Fibroblast of skin of left biceps (primary cell): ENCODE data around the gene HDAC4.

Experiments used
- DNase-seq, 2 experiments: peaks; one replicate each; pipeline ENCODE4 v3.0.0-alpha.2; 2013; ENCODE audit warnings: low read depth in 2 of 2

The HDAC4 gene

DNA sequence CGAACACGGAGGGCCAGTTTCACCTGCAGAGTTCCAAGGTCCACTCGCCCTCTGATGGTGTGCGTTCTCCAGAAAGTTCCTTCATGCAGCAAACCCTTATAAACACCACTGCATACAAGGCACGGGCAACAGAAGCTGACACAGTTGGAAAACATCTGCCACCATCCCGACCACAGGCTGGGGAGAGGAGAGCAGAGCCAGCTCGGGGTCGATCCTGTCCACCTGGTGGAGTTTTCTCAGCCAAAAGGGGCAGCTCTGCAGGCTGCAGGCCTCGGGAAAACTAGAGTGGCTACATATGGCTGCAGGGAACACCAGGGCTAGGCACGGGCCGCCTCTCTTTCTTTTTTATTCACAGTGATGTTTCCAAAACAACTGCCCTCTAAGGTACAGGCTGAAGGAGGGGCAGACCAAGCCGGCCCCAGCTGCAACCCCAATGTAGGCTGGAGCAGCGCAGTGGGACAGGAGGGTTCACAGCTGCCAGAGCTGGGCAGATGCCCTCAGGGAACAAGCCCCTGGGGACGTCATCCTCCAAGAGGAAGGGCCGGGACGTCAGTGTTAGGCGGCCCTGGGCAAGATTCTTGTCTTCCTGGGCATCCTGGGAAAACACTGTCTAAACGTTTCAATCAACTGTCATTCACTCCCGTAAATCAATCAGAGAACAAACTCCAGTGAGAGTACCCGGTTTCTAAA is 278.3 kb downstream of the HDAC4 start:
- no peak for DNase-seq

GRCh38 chr2:239121600-239122012 is 279.2 kb downstream of the HDAC4 start:
- DNase-seq, result no peak

GRCh38 chr2:239120664-239121063 is 280.2 kb downstream of the HDAC4 start:
- no peak for DNase-seq

DNA sequence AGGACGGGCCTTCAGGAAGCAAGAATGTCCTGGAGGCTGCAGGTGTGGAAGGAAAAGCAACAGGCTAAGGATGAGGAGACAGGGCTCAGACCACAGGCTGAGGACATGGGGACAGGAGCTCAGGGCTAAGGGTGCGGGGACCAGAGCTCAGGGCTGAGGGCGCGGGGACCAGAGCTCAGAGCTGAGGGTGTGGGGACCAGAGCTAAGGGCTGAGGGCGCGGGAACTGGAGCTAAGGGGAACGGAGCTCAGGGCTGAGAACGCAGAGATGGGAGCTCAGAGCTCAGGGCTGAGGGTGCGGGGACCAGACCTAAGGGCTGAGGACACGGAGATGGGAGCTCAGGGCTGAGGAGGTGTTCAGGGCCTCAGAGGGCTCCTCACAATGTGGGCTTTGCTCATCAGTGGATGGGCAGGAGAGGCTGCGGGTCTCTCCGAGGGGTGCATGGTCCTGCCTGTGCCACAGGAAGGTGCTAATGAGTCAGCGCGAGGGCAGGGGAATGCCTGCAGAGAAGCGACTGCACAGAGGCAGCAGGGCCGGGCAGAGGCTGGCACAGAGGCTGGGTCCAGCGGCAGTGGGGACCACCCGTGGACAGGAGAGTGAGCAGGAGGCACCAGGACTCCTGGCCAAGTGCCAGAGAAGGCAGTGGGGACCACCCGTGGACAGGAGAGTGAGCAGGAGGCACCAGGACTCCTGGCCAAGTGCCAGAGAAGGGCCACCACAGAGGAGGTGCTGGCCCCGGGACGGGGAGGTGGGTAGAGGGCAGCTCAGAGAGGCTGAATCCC is 281.3 kb downstream of the HDAC4 start:
- DNase-seq, result no peak

GRCh38 chr2:239118675-239119211 is 282.1 kb downstream of the HDAC4 start:
- DNase-seq, result no peak

GRCh38 chr2:239118264-239118663 is 282.6 kb downstream of the HDAC4 start:
- DNase-seq, result no peak

- DNase-seq, result no peak
These were observed 283.0 kb downstream of the HDAC4 start for GRCh38 chr2:239117831-239118230.

DNA sequence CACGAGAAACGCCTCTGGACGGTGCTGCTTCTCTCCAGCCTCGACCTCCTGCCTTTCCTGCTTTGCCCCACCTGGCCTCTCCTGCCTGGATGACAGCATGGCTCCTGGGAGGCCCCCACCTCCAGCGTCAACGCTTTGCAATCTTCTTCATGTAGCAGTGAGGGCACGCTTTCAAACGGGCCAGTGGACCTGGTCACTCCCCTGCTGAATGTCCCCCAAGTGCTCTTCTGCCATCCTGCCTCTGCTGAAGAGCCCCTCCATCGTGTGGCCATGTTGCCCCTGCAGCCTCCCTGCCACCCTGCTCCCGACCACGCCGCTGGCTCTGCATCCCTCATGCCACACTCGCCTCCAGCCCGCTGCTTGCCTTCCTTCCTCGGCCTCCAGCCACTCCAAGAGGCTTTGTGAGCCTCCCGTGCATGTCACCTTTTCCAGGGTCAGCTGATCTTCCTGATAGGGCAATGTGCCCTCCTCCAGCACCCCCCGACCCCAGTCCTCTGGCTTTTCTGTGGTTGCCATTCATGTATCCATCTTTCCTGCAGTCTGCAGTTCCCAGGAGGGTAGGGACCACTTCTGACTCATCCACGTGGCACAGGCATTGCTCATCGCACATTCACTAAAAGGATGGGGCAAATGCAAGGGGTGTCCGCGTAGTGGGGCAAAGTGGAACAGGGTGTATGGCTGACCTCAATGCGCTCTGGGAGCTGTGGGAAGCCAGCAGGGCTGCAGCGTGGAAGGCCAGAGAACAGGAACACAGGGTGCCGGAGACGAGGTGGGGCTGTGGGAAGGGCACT is 284.2 kb downstream of the HDAC4 start:
- DNase-seq, result no peak

DNA sequence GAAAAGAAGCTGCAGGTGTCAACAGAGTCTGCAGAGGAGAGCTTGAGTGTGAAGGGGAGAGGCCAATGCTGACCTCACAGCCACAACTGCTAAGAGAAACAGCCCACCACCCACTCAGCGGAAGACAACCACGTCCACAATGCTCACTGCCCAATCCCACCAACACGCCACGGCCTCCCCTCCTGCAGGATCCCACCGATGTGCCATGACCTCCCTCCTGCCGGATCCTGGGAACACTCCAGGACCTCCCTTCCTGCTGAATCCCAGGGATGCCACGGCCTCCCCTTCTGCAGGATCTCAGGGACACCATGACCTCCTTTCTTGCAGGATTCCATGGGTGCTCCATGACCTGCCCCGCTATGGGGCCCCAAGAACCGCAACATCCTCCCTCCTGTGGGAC is 285.2 kb downstream of the HDAC4 start:
- DNase-seq, result no peak

GRCh38 chr2:239114616-239115265 is 286.1 kb downstream of the HDAC4 start:
- DNase-seq, result no peak

GRCh38 chr2:239114119-239114581 is 286.7 kb downstream of the HDAC4 start:
- no peak for DNase-seq

DNA sequence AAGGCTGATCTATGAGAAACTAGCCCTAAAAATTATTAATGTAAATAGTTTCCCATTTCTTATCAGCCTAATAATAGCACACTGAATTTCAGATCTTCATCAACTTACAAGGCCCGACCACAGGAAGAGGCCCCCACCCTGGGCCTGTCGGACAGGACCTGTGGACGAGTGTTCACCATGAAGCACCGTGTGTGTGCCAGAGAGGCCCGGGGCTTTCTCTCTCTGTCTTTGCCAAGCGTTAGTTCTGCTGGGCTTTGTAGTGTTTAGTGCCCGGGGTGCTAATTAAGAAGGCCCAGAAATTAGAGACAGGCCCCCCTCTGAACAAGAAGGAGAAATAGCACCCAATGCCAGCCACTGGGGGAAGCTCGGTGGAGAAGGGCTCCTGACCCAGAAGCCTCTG is 287.2 kb downstream of the HDAC4 start:
- DNase-seq, result no peak

GRCh38 chr2:239113171-239113570 is 287.6 kb downstream of the HDAC4 start:
- no peak for DNase-seq

GRCh38 chr2:239112127-239112774 is 288.6 kb downstream of the HDAC4 start:
- DNase-seq, result no peak

DNA sequence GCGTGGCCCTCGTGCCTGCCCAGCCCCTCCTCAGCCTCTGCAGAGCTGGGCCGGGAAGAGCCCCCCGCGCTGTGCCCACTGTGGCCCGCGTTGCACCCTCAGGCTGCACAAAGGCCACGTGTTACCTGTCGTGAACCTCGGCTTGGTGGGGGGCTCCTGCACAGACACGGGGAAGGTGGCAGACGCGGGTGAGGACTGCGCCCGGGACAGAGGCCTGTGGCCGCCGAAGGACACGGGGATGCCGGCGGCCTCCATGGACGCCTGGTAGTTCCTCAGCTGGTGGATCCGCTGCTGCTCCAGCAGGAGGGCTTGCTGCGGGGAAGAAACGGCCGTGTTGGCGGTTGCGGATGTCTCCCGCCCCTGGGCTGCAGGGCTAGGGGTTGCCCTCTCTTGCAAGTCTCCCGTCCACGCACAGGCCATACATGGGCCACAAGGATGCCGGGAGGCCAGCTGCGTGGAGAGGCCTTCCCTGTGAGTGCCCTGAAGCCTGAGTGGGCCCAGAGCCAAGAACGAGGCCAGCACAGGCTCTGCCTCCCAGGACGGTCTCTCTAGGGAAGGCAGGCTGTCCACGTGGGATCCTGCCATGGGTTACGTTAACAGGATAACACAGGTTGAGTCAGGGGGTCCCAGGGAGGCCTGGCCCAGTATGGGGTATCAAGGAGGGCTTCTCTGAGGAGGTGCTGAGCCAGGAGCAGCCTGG is 289.3 kb downstream of the HDAC4 start:
- DNase-seq, result no peak

DNA sequence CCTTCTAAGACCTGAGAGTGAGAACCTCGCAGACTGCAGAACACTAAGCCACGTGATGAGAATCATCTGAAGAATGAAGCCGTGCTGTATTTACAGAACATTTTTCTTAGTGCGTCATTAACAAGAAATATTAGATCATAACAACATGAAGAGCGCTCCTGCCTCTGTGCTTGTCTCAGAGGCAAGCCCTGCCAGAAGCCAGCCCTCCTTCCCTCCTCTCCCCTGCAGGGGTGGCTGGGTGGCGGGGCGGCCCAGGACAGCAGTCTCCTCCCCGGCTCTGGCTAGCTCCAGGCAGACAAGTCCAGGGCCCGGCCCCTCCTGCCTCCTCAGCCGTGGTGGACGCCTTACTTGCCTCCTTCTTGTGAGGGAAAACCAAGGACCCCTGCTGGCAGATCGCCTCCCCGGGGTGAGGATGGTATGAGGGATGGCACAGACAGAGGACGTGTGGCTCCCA is 290.2 kb downstream of the HDAC4 start:
- no peak for DNase-seq

GRCh38 chr2:239109928-239110545 is 290.8 kb downstream of the HDAC4 start:
- DNase-seq, result no peak

GRCh38 chr2:239109041-239109927 is 291.5 kb downstream of the HDAC4 start:
- no peak for DNase-seq

GRCh38 chr2:239108459-239108858 is 292.4 kb downstream of the HDAC4 start:
- DNase-seq, result no peak
